Activated CD8-positive, alpha-beta memory T cell treated with anti-CD3 and anti-CD28 coated beads, Interleukin-2, amount 50 U/mL, for 24 hours (primary cell): Measurements from ENCODE around the gene CLIC5.

Experiments used
- DNase-seq: peaks from one replicate; pipeline ENCODE4 v3.0.0-alpha.2; 2020; ENCODE audit errors: extremely low read depth

CLIC5 gene

GRCh38 chr6:45965007-45965406 is 50.7 kb downstream of the CLIC5 start:
- no peak for DNase-seq

GRCh38 chr6:45964300-45964699 is 51.4 kb downstream of the CLIC5 start:
- DNase-seq = no peak

- no peak for DNase-seq
Measured at GRCh38 chr6:45963896-45964295, 51.8 kb downstream of the CLIC5 start.

GRCh38 chr6:45961125-45961524 is 54.5 kb downstream of the CLIC5 start:
- DNase-seq = no peak

DNA sequence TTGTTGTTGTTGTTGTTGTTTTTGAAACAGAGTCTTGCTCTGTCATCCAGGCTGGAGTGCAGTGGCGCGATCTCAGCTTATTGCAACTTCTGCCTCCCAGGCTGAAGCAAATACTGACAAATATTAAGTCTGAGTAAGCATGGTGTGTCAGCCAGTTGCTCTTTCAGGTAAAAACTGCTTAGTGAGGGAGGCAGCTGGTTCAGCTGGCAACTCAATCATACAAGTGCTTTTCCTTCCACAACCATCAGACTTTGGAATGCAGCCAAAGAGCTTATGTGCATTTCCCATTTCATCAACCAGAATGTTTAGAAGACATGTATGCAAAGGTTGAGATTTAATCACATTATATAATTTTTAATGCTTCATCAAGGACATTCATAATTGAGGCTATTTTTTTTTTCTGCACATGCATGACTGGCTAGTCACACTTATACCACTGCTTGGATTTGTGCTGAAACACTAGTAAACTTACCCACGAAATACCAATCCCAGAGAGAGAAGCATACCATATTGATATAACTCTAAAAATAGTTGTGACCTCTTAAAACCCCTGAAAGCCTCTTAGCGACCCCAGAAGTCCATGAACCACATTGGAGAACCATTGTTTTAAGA is 56.0 kb downstream of the CLIC5 start:
- DNase-seq = no peak

DNA sequence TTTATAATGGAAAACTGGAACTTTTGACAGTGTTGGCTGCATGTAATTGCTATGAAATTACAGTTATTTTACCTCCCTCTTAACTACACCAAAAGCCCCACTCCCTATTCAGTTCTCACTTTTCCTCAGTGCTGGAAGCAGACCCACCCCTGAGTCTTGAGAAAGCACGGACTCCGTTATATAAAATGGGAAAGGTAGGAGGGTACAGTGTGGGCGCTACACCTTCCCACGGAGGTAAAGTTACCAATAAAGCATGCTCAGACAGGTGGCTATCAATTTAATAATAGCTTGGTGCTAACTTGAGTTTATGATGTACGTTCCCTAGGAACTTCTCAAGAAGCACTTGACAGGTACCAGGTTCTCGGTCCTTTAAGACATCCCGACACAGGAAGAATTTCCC is 59.0 kb downstream of the CLIC5 start:
- no peak for DNase-seq

DNA sequence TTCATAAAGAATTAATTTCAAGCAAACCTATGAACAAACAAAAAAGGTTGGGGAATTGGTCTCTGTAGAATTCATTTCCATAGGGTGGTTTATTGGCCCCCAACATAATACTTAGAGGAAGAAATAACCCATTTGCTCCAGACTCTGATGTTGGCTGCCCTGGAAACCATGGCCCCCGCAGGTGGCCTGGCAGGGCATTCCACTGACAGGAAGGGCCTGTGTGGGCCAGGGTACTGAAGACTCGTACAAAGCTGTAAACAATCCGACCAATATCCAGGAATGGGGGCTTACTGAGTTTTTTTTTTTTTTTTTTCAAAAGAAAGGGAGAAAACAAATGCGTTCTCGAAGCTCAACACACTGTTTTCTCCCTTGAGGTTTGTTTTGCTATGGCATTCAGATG is 59.5 kb downstream of the CLIC5 start:
- no peak for DNase-seq

GRCh38 chr6:45955597-45955996 is 60.1 kb downstream of the CLIC5 start:
- DNase-seq = no peak

GRCh38 chr6:45952546-45952945 is 63.1 kb downstream of the CLIC5 start:
- no peak for DNase-seq

DNA sequence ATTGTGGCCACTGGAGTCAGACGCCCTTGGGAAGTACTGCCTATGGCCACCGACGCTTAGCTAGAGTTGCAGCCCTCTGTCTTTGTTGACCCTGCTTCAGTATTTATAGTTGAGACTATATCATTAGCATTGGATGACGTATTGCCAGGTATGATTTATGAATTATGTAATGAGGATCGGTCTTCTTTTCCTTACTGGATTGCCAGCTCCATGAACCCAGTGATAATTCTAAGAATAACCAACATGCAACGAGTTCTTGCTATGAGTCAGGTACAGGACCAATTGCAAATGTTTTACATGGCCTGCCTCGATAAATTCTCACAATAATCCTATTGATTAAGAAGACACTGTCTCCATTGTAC is 63.5 kb downstream of the CLIC5 start:
- DNase-seq = no peak

- no peak for DNase-seq
Measured at GRCh38 chr6:45951321-45952167, 64.1 kb downstream of the CLIC5 start.

- no peak for DNase-seq
Measured at GRCh38 chr6:45949256-45949655, 66.4 kb downstream of the CLIC5 start.

- DNase-seq = no peak
Measured at GRCh38 chr6:45947807-45948206, 67.9 kb downstream of the CLIC5 start.

DNA sequence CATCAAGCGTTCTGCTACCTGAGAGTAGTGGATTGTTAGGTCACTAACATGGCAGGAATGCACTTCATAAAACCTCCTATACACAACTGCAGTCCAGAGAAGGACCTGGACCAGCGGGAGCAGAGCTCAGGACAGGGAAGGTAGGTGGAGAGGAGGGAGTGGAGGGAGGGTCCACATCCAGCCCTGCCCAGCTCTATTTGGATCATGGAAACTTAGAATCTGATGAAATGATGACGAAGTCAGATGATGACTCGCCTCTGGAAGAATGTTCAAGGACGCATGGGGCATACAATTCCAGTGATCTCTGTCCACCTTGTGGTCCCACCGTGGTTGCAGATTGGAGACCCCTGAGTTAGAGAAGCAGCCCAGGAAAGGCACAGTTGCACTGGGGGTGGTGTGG is 68.8 kb downstream of the CLIC5 start:
- no peak for DNase-seq

DNA sequence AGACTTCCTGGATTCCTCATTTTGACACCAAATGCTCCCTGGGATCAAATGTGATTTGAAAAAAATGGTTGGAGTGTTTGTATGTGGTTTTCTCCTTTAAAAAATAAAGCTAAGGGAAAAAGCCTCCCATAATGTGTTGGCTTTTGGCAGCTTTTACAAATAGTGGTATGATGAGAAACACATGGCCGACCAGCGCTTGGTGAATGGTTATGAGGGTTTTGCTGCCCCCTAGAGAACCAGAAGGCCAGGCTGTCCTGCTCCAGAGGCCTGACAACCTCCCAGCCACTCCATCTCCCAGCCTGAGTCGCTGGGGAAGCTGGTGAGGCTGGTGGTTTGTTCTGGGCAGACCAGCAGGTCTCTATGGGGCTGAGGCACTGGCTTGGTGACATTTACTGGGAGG is 69.3 kb downstream of the CLIC5 start:
- no peak for DNase-seq

- DNase-seq = no peak
Measured at GRCh38 chr6:45942953-45943352, 72.7 kb downstream of the CLIC5 start.

- DNase-seq = no peak
Measured at GRCh38 chr6:45933855-45934254, 81.8 kb downstream of the CLIC5 start.

DNA sequence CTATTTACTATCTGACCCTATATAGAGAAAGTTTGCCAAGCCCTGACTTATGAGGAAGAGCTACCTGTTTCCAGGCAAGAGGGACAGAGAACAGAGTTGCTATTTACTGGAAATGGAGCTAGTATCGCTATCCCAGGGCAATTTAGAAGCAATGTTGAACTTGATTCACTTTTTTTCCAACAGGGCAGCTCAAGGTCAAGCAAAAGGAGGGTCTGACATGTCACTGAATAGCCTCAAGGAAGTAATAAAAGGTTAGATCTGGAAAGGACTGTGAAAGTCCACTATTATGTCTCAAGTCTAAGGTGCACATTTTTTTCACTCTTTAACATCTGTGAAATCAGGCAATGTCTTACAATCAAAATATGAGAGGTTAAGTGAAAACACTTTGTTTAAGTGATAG is 84.4 kb downstream of the CLIC5 start:
- DNase-seq = no peak

- no peak for DNase-seq
Measured at GRCh38 chr6:45930420-45931040, 85.1 kb downstream of the CLIC5 start.

GRCh38 chr6:45929421-45930361 is 86.0 kb downstream of the CLIC5 start:
- DNase-seq = no peak

- no peak for DNase-seq
Measured at GRCh38 chr6:45928721-45929305, 86.8 kb downstream of the CLIC5 start.
